Heart right ventricle (tissue), 16 donors: ENCODE results near the gene PIK3R2. TPM values are rescaled to one million over a fixed set of nuclear protein-coding genes. Genes with fewer than 3 reads are reported as not detected.
"Not testable (repeated sequence)": the region's sequence is repeated elsewhere in the genome, so short reads cannot be mapped to it uniquely, and the experiment has no call there.

Source experiments
- ATAC-seq, 8 donors: fragments of 200-7000 bp; cut with Tn5 transposase; one replicate each; pipeline ENCODE4 v1.9.1; 2020; ENCODE audit warnings: mild to moderate bottlenecking in 8 of 8, moderate library complexity in 8 of 8, moderate number of reproducible peaks in 1 of 8
- DNase-seq, 2 donors: peaks; one replicate each; pipeline ENCODE4 v3.0.0-alpha.2; 2020
- H3K27ac ChIP-seq, 10 donors: fragments of 200-600 bp; sonication (generic) in 2 of 10; one replicate each; pipeline versions ENCODE4 v1.5.0 to v1.8.0; 2020 to 2022; ENCODE audit warnings: mild to moderate bottlenecking in 3 of 10
- H3K27me3 ChIP-seq, 7 donors: fragments of 200-600 bp; one replicate each; pipeline ENCODE4 v1.8.0; 2021 to 2022; ENCODE audit warnings: mild to moderate bottlenecking in 2 of 7
- H3K36me3 ChIP-seq, 9 donors: fragments of 200-600 bp; sonication (generic) in 1 of 9; one replicate each; pipeline versions ENCODE4 v1.5.0 to v1.8.0; 2020 to 2022; ENCODE audit warnings: mild to moderate bottlenecking in 2 of 9
- H3K4me1 ChIP-seq, 9 donors: fragments of 200-600 bp; sonication (generic) in 1 of 9; one replicate each; pipeline versions ENCODE4 v1.5.0 to v1.8.0; 2020 to 2022; ENCODE audit warnings: mild to moderate bottlenecking in 4 of 9
- H3K4me3 ChIP-seq, 10 donors: fragments of 200-600 bp; sonication (generic) in 2 of 10; one replicate each; pipeline versions ENCODE4 v1.5.0 to v1.8.0; 2020 to 2022; ENCODE audit warnings: mild to moderate bottlenecking in 7 of 10, moderate library complexity in 2 of 10
- H3K9me3 ChIP-seq, 11 donors: fragments of 200-600 bp in 10 of 11; sonication (generic) in 2 of 11; one replicate each; pipeline versions ENCODE4 v1.5.0 to v1.8.0; 2013 to 2022; ENCODE audit warnings: mild to moderate bottlenecking in 2 of 11, control low read depth in 1 of 11, moderate library complexity in 1 of 11
- WGBS, 2 donors: extraction: QIAGEN DNeasy Blood & Tissue Kit; methylation state at CpG; one replicate each; pipeline ENCODE4 v1.1.7; 2013; ENCODE audit warnings: inconsistent platforms in 1 of 2; 5-methylcytosine and 5-hydroxymethylcytosine counted together
- intact Hi-C, 10 donors: fragments of 100-400 bp; cut with DNase I; formaldehyde crosslinking; loops; one replicate each; pipeline versions ENCODE4 v1.11.1 to v1.14.2; 2022
- polyA plus RNA-seq, 2 donors: library from polyadenylated mRNA; stranded (reverse); fragments of 200-250 nt; gene quantifications; one replicate each; pipeline ENCODE4 v1.2.3, GENCODE V29; 2013
- total RNA-seq, 10 donors: library from RNA; stranded (reverse); fragmentation: NEBNext Ultra II Directional in 3 of 10; extraction: Animal tissue kit (Norgen Biotek cat#: 25700) in 3 of 10; gene quantifications; one replicate each; pipeline versions ENCODE4 v1.2.1 to v1.2.4, GENCODE V29; 2021 to 2023
- TF ChIP-seq, protein P1 (sequence below), 9 donors: fragments of 200-600 bp; sonication (generic) in 2 of 9; IDR thresholded peaks; one replicate each; pipeline versions ENCODE4 v1.5.0 to v1.8.0; 2021 to 2022; ENCODE audit warnings: antibody characterized with exemption in 9 of 9, mild to moderate bottlenecking in 5 of 9, moderate library complexity in 1 of 9
- donor health status: Arrhythmogenic right ventricular cardiomyopathy.
- donor health status: ischemic (EF 13 %, LVEDD 7.1; RV severe dilation, severe dysfunction).
- donor health status: healthy with polysubstance abuse.
- donor health status: DM: no; HTN: yes; CAD: no.
- donor health status: DM: no; HTN: no; CAD: no.
- donor health status: ischemic (EF 25% LVEDD 6.9; RV normal size, moderate dysfunction).
- donor health status: ischemic (EF 25% LVEDD 5.7; RV mildly dilated, moderate dysfunction).
- donor health status: healthy.
- donor health status: DM: yes; HTN: yes; CAD: no.
- donor health status: Ischemic cardiomyopathy.
- donor health status: ischemic (EF 35%, LVEDD 5.7; RV mildly dilated, moderate dysfunction).
- donor health status: nonischemic (EF 11% LVEDD 7.7; RV severe dilation, severe dysfunction).
- donor health status: DM: yes; HTN: yes; CAD: no.
- donor health status: PGD.
- donor health status: ischemic (EF 29% LVEDD 5.4; RV normal size, mild dysfunction).
- donor health status: nonischemic (EF 23%, LVEDD 6.1; RV moderate dilation, normal function).

Gene PIK3R2
- total and polyA plus RNA-seq, 12 donors, result 2.3 to 29.1 (median 21.7) TPM

DNA sequence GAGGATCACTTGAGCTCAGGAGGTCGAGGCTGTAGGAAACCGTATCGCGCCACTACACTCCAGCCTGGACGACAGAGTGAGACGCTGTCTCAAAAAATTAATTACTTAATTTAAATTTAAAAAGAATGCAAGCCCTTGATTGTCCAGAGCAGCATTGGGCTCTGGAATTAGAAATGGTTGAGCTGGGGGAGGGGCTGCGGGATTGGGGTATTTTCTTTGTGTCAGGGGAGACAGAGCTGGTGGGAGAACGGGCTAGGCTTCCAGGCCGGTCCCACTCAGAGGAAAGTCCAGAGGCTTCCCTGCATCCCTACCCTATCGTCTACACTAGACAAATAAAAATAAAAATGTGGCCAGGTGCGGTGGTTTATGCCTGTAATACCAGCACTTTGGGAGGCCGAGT lies 53.1 kb downstream of the PIK3R2 start:
- intact Hi-C loops, result loop anchor here in 9 of 10 donors (5.0 to 10.0 kb wide), 8 partner anchors 46 to 209 kb away; partner anchors contain the start of genes SSBP4 (in 3 of the 9), LSM4 (in 2 of the 9) and LRRC25 (in 1 of the 9)

DNA sequence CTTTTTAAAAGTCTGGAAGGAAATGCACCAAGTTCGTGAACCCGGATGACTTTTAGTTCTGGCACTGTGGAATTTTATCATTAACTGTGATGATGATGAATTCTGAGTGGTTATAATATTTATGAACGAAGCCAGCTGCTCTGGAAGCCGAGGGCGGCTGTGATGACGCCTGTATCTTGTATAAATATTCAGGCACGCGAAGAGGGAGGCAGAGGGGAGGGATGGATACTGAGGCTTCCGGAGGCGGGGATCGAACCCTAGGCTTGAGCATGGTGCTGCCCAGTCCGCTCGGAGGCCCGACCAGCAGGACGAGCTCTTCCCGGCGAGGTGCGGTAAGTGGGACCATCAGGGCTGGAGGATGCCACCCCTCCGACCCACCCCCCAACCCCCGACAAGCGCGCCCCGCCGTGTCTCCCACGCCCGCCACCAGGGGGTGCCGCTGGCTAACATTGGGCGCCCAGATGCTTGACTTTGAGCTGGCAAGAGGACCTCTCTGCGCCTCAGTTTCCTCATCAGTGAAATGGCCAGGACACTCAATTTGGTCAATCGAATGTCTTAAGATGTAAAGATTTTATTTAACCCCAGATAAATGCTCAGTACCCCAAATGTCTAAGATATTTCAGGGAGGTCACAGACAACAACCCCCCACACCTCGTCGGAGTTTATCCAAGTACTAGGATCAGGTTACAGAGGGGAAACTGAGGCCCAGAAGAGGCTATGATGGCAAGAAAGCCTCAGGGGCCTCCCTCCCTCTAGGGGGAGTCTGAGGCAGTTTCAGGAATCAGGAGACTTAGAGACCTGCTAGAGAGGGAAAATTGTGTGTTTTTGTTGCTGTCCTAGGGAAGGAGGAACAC lies 55.4 kb downstream of the PIK3R2 start:
- DNase-seq, result peak; percentile 35 to 54
- TF ChIP-seq, protein P1, sequence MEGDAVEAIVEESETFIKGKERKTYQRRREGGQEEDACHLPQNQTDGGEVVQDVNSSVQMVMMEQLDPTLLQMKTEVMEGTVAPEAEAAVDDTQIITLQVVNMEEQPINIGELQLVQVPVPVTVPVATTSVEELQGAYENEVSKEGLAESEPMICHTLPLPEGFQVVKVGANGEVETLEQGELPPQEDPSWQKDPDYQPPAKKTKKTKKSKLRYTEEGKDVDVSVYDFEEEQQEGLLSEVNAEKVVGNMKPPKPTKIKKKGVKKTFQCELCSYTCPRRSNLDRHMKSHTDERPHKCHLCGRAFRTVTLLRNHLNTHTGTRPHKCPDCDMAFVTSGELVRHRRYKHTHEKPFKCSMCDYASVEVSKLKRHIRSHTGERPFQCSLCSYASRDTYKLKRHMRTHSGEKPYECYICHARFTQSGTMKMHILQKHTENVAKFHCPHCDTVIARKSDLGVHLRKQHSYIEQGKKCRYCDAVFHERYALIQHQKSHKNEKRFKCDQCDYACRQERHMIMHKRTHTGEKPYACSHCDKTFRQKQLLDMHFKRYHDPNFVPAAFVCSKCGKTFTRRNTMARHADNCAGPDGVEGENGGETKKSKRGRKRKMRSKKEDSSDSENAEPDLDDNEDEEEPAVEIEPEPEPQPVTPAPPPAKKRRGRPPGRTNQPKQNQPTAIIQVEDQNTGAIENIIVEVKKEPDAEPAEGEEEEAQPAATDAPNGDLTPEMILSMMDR (IDR thresholded peaks at IDR 0.05), result peak; percentile 53 to 81 (median 73)
- WGBS, 2 donors, result 13 to 15% methylated on average over 32 of the region's 32 CpGs
- H3K27me3 ChIP-seq, result peaks cover 0 to 15% (median 5%) of the 10 kb centered on the region in 7 donors
- no peaks in the 10 kb centered on the region for H3K9me3 ChIP-seq
- H3K36me3 ChIP-seq, result no peaks in the 10 kb centered on the region
- peaks cover 8 to 24% (median 12%) of the 10 kb centered on the region in 9 donors for H3K4me1 ChIP-seq
- H3K27ac ChIP-seq, result peak overlapping the region in 2 of 10 donors; percentile 18 to 19
- ATAC-seq, result no peak
- H3K4me3 ChIP-seq, result no peak overlapping the region
- intact Hi-C loops, result loop anchor here in 9 of 10 donors (1.0 to 10.0 kb wide), 11 partner anchors 42 to 206 kb away; partner anchors contain the start of genes SSBP4 (in 3 of the 9), LSM4 (in 2 of the 9) and LRRC25 (in 1 of the 9)

More for the DNA sequence above, 53.1 kb downstream of the PIK3R2 start:
- DNase-seq (no peak), ATAC-seq (no peak)
- Histone ChIP-seq H3K4me1 (peaks cover 11 to 35% (median 22%) of the 10 kb centered on the region in 9 donors), H3K27ac (peak overlapping the region; percentile 94 to 100 (median 97)), H3K27me3 (peaks cover 0 to 15% (median 5%) of the 10 kb centered on the region in 7 donors), H3K36me3 (peaks cover 0 to 11% (median 0%) of the 10 kb centered on the region in 9 donors), H3K4me3 (peak overlapping the region in 6 of 10 donors; percentile 42 to 80 (median 71)), H3K9me3 (no peaks in the 10 kb centered on the region)
- TF ChIP-seq, protein P1 (IDR thresholded peaks at IDR 0.05), result no peak
- WGBS, 2 donors, result 82 to 86% methylated on average over 12 of the region's 12 CpGs

DNA sequence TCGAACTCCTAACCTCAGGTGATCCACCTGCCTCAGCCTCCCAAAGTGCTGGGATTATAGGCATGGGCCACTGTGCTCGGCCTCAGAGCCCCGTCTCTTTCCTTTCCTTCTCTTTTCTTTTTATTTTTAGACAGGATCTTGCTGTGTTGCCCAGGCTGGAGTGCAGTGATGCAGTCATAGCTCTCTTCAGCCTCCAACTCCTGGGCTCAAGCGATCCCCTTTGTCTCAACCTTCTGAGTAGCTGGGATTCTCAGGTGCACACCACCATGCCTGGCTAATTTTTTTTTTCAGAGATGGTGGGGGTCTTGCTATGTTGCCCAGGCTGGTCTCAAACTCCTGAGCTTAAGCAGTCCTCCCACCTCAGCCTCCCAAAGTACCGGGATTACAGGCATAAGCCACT lies 56.9 kb downstream of the PIK3R2 start:
- Histone ChIP-seq H3K27me3 (peaks cover 0 to 15% (median 5%) of the 10 kb centered on the region in 7 donors), H3K4me1 (peaks cover 6 to 22% (median 10%) of the 10 kb centered on the region in 9 donors)
- H3K36me3 ChIP-seq, H3K4me3 ChIP-seq, ATAC-seq, H3K9me3 ChIP-seq, H3K27ac ChIP-seq, DNase-seq: not testable (repeated sequence)
- 86 to 88% methylated on average over 5 of the region's 5 CpGs for WGBS, 2 donors
- intact Hi-C loops, result loop anchor here (2.0 to 10.0 kb wide), 10 partner anchors 37 to 205 kb away; partner anchors contain the start of genes SSBP4 (in 3 of the 10), LSM4 (in 2 of the 10) and LRRC25 (in 1 of the 10)

DNA sequence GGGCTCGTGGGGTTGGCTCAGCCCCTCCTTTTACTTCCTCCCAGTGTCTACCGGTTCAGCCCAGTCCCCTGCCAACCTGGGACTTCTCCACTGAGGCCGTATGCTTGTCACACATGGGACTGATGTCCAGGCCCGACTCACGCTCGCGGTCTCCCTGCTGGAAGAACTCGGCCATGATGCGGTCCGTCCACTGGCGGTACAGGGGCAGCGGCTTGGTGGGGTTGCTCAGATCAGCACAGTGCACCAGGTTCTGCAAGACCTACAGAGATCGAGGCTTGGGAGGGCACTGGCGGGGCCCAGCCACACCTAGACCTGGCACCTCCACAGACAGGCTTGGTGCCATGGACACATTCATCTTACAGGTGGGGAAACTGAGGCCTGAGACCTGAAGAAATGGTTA lies 58.7 kb downstream of the PIK3R2 start:
- Histone ChIP-seq H3K4me3 (no peak overlapping the region), H3K36me3 (no peaks in the 10 kb centered on the region), H3K4me1 (peaks cover 0 to 8% (median 0%) of the 10 kb centered on the region in 9 donors), H3K9me3 (no peaks in the 10 kb centered on the region), H3K27ac (no peak overlapping the region), H3K27me3 (peaks cover 0 to 15% (median 5%) of the 10 kb centered on the region in 7 donors)
- intact Hi-C loops, result loop anchor here in 4 of 10 donors (5.0 kb wide), 2 partner anchors 36 to 41 kb away; no protein-coding TSS in a partner anchor
- TF ChIP-seq, protein P1 (IDR thresholded peaks at IDR 0.05), result no peak
- DNase-seq, result no peak
- ATAC-seq, result no peak
- WGBS, 2 donors, result 81 to 84% methylated on average over 14 of the region's 14 CpGs
